Measurements from ENCODE around the gene RB1.

RB1 gene

DNA sequence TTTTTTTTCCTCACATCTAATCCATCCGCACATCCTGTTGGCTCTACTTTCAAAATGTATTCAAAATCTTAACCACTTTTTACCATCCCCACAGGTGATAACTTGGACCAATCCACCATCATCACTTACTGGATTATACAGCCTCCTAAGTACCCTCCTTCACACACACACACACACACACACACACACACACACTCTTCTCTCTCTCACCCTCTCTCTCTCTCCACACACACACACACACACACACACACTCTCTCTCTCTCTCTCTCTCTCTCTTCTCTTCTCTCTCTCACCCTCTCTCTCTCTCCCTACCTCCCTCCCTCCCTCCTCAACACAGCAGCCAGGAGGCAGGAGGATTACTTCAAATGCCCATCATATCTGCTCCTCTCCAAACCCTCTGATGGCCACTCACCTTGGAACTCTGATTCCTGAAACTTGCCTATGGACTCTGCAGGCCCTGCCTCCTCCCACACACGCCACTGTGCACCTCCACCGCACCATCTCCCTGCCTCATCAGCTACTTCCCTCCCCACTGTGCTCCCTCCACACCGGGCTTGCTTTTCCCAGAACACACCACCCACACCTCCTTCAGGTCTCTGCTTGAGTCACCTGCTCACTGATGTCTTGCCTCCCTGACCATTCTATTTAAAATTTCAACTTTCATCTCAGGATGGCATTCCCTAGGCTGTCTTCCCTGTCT lies 189.7 kb downstream of the RB1 start:
- peak in 2 of 58 donors; percentile 23 to 25 for DNase-seq

DNA sequence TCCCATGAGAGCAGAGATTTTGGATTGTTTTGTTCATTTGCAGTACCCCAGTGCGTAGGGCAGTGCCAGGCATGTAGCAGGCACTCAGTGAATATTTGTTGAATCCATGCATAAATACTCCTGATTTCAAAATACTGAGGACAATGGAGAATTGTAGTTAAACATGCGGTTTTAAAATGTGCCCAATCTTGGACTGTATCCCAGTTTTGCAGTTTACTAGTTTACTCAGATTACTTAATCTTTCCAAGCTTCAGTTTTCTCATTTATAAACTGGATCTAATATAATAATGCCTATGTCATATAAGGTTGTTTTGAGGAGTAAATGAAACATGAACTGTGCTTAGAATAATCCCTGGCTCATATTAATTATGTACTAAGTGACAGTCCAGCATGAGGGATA lies 190.3 kb downstream of the RB1 start:
- DNase-seq: peak in 1 of 58 donors; percentile 26

DNA sequence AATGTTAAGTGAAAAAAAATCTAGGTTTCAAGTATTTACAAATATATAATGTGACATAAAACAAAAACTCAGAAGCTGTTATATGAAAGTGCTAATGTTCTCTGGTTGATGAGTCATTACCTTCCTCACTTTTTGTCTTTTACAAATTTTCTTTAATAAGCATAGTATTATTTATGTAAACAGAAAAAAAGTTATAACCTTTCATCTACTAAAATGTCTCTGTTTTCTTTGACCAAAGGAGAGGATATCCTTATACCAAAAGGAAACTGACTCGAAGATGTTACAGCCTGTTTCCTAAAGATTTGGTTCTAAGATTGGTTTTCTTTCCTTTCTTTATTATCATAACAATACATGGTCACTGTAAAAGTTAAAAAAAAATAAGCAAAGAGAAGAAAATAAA lies 191.3 kb downstream of the RB1 start:
- no peak for DNase-seq

DNA sequence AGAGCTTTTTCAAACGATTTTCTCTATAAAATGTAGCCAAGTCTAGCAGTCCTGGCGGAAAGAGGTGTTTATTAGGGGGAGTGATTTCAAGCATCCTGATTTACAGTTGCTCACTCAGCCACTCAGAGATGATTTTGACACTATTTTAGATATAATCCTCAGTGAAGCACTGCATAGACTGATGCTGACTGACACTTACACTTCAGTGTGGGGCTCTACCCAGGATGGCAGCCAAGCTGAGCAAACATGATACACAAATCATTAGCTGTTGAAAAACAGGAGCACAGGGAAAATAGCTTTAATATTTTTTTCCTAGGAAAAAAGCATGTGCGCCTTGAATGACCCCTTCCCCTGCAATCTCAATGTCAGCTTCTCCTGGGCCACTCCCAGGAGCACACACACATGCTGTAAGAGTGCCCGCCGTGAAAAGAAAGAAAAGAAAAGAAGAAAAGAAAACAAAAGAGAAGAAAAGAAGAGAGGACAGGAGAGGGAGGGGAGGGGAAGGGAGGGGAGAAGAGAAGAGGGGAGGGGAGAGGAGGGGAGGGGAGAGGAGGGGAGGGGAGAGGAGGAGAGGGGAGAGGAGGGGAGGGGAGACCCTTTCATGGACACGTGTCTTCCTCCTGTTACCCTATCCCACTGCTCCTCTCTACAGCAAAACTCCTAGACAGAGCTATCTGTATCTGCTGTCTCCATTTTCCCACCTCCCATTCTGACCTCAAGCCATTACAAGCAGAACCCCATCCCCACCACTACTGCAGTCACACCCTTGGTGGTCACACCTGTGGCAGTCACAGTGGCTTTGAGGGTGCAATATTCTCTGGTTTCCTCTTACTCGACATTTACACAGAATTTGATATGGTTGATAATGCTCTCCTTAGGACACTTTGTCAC lies 193.0 kb downstream of the RB1 start:
- DNase-seq: no peak

DNA sequence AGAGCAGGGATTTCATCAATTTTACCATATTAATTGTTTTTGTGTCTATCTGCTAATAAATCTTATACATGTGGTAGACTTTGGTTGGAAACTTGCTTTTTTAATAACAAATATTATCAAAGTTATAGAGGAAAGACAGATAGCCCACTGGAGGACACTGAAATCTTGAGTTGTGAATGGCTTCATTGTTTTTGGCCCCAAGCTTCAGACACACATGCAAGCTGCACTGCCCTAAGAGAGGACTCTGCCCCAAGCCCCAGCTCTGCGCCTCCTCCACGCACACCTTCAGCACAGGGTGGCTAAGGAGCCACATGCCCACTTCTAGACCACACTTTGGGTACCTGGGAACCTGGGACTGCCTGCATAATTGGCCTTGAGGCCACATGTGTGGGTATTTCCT lies 194.1 kb downstream of the RB1 start:
- DNase-seq: no peak

DNA sequence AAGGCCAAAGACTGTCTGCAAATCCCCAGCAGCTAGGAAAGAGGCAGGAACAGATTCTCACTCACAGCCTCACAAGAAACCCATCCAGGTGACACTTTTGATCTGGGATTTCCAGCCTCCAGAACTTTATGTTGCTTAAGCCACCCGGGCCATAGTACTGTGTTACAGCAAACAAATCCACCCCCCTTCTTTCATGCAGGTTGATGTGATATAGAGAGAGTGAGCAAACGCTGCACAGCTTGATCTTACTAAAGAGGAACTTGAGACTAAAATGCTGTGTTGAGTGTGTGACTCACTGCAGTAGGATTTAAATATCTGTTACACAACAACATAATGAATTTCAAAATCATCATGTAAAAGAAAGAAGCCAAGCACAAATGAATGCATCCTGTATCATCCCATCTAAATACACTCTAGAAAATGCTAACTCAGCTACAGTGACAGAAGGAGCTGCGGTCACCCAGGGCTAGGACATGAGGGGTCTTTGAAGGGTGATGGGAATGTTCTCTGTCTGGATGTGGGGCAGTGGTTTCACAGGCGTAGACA lies 197.2 kb downstream of the RB1 start:
- DNase-seq: peak in 19 of 58 donors; percentile 14 to 77 (median 30)

DNA sequence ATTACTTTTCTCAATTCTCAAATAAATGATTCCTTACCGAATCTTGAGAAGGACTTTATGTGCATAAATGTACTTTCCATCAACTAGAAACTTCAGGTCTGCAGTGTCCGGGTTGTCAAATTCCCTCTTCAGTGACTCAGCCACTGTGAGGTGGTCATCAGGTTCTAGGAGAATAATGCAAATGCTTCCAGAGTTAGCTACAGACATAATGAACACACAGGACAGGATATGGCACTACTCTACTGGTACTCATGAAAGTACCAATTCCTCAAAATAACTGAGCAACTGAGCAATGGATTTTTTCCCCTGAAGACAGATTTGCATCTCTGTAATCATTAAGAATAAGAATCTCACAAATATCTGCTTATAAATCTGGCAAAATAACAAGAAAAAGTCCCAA lies 198.2 kb downstream of the RB1 start:
- no peak for DNase-seq

DNA sequence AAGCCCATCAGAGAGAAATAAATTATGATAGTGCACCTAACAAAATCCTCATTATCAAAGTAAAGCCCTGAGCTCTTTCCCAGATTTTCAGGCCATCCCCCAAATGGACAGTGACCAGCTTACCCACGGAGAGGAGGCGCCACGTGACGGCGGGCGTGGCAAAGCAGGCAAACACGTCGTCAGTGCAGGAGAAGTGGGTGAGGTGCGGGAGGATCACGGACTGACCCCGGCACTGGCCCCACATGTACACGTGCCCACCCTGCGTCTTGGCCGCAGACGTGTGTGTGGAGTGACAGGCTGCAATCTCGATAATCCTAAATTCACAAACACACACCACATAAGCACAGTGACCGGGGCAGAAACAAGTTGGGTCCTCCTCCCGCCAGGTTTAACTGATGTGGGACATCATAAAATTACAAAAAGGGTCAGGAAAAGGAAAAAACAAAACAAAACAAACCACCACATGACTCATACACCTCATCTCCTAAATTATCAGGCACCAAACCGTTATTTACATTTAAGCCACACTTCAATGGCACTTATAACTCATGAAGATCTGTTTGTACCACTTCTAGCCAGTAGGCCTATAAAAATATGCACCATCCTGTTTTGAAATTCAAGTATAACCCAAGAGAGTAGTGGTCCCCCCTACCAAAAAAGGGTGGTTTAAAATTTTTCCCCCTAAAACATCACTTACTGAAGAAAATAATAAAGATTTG lies 199.2 kb downstream of the RB1 start:
- no peak for DNase-seq

DNA sequence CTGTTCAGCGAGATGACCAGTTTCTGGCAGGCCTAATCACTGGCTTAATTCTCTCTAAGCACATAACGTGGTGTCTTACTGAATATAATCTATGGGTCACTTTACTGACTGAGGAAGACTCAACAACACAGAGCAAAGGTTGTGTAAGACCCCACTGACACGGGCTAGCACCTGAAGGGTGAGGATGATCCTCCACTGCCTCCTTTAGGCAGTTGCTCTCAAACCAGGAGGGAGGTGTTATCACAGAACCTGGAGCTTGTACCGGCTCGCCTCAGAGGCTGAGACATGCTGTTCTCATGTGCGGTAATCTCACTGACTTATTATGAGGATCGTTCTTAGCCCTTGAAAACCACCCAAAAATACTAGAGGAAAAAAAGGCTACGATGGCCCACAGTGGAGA lies 201.1 kb downstream of the RB1 start:
- no peak for DNase-seq

DNA sequence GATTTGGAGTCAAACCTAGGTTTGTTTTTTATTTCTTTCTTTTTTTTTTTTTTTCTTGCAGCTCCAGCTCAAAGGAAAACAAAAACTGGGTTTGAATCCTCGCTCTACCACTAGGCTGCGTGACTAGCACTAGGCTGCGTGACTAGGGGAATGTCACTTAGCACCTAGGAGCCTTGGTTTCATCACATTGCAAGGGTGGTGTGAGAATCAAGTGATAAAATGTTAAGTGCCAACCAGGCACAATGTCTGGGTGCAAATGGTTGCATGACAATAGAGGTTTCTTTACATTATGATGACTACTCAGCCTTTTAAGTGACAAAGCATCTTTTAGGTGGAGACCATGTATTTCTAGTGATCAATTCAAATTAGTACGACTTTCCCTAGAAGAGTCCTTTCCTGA lies 201.5 kb downstream of the RB1 start:
- DNase-seq: no peak

DNA sequence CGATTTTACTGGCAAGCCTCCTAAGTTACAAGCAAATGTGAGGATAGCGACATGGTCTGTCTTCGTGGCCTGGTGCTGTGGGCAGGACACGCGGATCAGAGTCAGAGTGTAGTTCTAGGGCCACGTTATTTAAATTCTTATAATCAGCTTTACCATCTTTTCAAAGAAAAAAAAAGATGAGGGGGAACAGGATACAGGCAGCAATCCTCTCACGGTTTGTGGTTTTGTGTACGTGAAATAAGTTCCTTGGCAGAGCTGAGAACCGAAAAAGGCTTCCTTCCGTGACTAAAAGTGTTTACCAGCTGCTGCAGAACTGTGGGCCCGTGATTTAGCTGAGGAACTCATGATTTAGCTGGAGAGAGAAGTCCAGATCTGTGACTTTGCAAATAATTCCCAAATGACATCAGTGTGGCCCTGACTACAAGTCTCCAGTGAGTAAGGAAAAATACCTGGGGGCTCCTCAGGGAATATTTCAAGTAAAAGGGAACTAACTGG lies 202.1 kb downstream of the RB1 start:
- peak in 20 of 58 donors; percentile 15 to 81 (median 37) for DNase-seq

DNA sequence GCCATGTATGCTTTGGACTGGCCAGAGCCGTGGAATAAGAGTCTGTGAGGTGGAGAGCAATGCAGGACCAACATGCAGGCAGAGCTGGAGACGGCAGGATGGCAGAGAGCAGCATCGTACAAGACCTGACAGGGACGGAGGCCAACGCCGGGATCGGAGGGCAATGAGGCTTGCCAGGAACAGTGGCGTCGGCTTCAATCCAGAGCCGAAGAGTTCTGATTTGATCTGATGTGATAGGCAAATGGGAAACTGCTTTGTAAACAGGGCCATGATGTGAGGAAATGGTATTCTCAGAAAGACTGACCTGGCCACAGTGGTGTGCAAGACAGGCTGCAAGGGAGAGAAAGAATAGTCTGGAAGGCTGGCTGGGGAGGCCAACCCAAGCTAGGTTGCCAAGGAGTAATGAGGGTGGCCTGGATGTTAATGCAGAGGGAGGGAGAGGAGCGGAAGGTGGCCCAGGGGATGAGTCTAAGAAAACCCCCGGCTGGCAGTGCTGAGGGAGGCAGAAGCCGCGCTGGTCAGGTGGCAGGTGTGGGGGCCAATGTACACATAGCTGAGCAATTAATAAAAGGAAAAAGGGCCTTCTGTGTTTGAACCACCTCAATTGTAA lies 202.6 kb downstream of the RB1 start:
- no peak for DNase-seq

DNA sequence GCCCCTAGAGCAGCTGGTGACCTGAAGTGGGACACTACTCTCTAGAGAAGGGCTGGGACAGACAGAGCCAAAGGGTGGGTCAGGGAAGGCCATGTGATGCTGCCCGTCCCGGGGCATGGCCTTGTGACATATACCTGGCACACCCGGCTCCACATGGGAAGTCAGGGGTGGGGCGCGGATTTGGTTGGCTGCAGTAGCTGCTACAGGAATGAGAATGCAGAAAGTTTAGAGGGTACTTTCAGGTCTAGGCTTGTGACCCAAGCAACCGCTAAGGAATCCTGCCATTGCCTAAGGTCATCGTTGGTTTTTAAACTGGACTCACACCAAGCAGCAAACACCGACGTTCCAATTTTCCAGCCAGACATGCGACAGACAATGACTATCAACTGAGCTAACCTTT lies 203.5 kb downstream of the RB1 start:
- DNase-seq: no peak

DNA sequence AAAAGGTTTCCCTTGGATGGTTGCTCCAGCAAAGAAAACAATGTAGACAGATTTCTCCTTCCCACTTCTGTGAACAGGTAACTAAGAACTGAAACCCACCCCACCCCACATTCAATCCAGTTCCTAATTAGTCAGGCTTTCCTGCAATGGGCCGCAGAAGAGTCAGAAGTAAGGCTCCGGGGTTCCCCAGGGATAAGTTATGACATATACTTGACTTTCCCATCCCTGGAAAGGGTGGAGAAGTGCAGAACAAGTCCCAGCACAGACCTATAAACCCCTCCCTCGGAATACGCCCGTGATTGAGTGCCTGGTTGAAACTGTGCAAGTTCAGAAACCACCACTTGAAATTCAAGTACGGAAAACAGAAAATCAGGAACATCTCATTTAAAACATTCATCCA lies 204.5 kb downstream of the RB1 start:
- DNase-seq: no peak

DNA sequence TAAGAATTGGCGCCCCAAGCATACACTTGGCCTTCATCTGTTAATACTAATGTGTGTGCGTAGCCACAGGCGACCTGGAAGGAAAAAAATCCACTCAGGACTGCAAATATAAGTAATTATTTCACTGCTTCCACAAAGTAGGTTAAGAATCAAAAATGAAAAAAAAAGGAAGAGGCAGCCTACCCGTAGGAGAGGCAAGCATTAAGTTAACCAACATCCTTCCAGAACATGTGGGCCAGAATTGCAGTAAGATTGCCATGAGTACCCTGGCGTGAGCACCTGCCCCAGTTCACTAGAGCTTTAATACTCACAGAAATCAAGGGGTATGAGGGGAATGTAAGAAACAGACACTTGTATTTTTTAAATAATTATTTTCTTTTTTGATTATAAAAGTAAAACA lies 207.1 kb downstream of the RB1 start:
- no peak for DNase-seq

DNA sequence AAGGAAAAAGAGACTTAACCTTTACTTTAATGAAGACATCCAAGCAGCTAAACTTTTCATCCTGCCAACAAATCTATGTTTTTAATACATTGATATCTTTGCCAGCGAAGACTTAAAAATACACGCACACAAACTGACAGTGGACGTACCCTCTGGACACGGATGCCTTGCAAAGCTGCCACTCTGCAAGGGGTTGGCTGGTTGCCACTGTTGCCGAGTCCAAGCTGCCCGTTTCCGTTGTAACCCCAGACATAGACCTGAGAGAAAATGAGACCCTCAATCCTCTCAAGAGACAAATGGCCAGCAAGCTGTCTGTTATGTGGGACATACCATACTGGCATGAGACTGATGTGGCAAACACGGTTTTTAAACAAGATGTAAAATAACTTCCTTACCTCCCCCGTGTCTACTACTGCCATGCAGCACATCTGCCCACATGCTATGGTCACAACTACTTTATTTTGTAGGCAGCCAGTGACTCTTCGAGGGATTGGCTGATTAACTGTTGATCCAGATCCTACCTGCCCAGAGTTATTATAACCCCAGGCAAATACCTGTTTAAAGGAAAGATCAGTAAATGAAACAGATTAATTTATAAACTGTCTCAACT lies 208.2 kb downstream of the RB1 start:
- peak in 2 of 58 donors; percentile 17 to 20 for DNase-seq

DNA sequence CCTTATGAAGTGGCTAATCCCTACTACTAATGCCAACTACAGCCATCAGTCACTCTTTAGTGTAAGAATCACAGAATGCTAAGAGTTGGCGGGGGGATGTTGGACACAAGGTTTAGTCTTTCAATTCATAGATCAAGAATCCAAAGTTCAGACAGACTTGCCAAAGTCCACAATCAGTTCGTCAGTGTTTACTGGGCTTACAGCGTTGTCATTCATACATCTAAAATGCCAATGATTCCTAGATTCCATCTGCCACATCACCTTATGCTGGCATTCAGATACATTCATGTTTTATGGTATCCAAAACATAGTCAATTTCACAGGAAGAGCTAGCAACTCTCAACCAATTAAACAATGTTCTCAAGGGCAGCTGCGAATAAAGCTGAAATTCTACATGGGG lies 211.2 kb downstream of the RB1 start:
- DNase-seq: no peak

DNA sequence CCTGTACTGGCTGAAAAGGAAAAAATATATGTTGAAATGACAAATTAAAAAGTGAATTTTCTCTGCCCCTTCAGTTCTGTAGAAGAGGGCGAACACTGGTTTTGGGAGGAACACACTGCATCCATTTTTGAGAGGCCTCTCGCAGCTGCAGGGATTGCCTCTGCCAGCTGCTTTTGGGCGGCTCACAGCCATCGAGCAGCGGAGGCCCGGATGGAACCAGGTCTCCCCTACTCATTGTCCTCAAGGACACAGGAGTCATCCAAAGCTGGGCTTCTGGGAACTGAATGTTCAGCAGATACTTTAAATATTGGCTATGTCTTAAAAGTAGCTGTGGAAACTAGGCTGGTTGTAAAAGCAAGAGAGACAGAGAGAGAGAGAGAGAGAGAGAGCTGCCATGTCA lies 212.2 kb downstream of the RB1 start:
- peak in 6 of 58 donors; percentile 14 to 29 (median 19) for DNase-seq

DNA sequence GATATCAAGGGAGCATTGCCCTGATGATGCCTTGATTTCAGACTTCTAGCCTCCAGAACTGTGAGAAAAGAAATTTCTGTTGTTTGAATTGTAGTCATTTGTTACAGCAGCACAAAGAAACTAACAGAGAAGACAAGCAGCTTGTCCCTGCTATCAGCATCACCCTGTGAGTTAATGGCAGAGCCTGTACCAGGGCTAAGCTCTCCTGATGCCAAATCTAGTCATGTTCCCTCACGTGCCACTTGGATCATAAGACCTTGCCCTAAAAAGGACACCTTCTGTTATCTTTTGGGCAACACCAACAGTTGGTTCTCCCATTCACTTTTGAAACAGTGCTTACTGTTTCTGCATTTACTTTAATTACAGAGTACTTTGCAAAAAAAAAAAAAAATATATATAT lies 214.5 kb downstream of the RB1 start:
- DNase-seq: no peak

DNA sequence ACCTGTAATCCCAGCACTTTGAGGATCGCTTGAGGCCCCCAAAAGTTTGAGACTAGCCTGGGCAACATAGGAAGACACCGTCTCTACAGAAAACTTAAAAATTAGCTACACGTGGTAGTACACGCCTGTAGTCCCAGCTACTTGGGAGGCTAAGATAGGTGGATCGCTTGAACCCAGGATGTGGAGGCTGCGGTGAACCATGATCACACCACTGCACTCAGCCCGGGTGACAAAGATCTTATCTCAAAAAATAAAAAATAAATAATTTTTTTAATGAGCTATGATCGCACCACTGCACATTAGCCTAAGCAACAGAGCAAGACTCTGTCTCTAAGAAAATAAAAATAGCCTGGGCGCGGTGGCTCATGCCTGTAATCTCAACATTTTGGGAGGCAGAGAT lies 222.7 kb downstream of the RB1 start:
- no peak for DNase-seq

DNA sequence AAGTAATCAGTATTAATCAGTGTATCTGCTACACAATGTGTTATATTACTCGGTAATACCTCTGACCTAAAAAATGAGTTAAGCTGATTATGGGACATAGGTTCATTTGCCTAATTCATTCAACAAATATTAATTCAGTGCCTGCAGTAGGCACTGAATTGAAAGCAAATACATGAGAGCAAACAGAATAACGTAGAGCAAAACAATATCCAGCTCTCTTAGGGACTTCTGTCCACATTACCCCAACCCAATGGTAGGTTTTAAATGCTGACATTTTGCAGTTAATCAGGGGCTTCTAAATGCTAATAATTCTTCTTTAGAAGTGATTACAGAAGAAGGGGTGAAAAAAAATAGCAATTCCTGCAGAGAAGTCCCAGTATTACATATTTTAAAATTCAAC lies 224.4 kb downstream of the RB1 start:
- DNase-seq: no peak

Data from anterior cingulate cortex (tissue), 58 donors.